ENCODE results near the gene JMJD7.

DNA sequence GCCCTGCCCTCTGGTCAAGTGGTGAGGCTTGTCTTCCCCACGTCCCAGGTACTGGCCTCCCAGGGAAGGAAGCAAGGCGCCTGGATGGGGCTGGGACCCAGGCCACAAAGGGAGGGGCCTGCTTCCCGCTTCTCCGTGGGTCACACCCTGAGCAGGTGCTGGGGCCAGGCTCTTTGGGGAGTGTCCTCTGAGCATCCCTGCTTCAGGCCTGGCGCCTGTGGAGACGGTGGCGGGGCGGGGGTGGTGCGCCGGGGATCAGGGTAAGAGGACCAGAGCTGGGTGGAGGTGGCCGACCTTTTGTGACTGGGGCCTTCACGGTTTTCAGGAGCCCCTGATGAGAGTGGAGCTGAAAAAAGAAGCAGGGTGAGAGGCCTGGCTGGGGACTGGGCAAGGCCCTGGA is 14.3 kb downstream of the JMJD7 start:
- TF ChIP-seq CTCF (IDR thresholded peaks at IDR 0.05) (no peak), POLR2A (IDR thresholded peaks at IDR 0.05) (no peak)

Data from Peyer's patch (tissue), 4 donors.